GM23248 (cell line): ENCODE results near the gene AMIGO2.

Experiments used
- EZH2 ChIP-seq: fragments of 200-600 bp; sonication (generic); IDR thresholded peaks from 2 replicates; pipeline ENCODE4 v1.6.1; 2018; ENCODE audit warnings: antibody characterized with exemption, mild to moderate bottlenecking; ENCODE audit not compliant: insufficient read depth, poor library complexity, severe bottlenecking
- EZH2phosphoT487 ChIP-seq: fragments of 200-600 bp; sonication (generic); IDR thresholded peaks from 2 replicates; pipeline ENCODE4 v1.6.1; 2018; ENCODE audit warnings: antibody characterized with exemption, moderate library complexity, mild to moderate bottlenecking, low read depth; ENCODE audit not compliant: insufficient read depth

GRCh38 chr12:47084172-47084571, 4.4 kb upstream of the AMIGO2 start:
- no peak for TF ChIP-seq EZH2
- no peak for TF ChIP-seq EZH2phosphoT487
